Peyer's patch (tissue), 4 donors: Measurements from ENCODE around the gene DRGX. TPM values are rescaled to one million over a fixed set of nuclear protein-coding genes. Genes with fewer than 3 reads are reported as not detected.

Experiments
- DNase-seq, 3 donors: peaks; one replicate each; pipeline ENCODE4 v3.0.0-alpha.2; 2017 to 2019
- H3K27ac ChIP-seq, 4 donors: fragments of 200-600 bp; sonication (generic); one replicate each; pipeline ENCODE4 v1.5.1; 2016 to 2019
- H3K27me3 ChIP-seq, 2 donors: fragments of 200-600 bp; sonication (generic); one replicate each; pipeline ENCODE4 v1.5.1; 2019
- H3K36me3 ChIP-seq, 3 donors: fragments of 200-600 bp; sonication (generic); one replicate each; pipeline ENCODE4 v1.5.1; 2016 to 2019
- H3K4me1 ChIP-seq, 4 donors: fragments of 200-600 bp; sonication (generic); one replicate each; pipeline ENCODE4 v1.5.1; 2016 to 2019
- H3K4me3 ChIP-seq, 4 donors: fragments of 200-600 bp; sonication (generic); 1 replicate in 3 of 4; 2 replicates in 1 of 4; pipeline ENCODE4 v1.5.1; 2016 to 2019; ENCODE audit warnings: mild to moderate bottlenecking in 1 of 4
- H3K9me3 ChIP-seq, 4 donors: fragments of 200-600 bp; sonication (generic); one replicate each; pipeline ENCODE4 v1.5.1; 2016 to 2019; ENCODE audit warnings: mild to moderate bottlenecking in 1 of 4
- POLR2A ChIP-seq, 2 donors: fragments of 450-650 bp; IDR thresholded peaks; one replicate each; pipeline ENCODE4 v1.5.1; 2017; ENCODE audit warnings: antibody characterized with exemption in 2 of 2, mild to moderate bottlenecking in 2 of 2, moderate library complexity in 2 of 2
- total RNA-seq, 4 donors: library from RNA; depleted of rRNA; stranded (reverse); fragments of >200 nt; gene quantifications; one replicate each; pipeline ENCODE4 v1.1.0, GENCODE V29; 2016
- TF ChIP-seq, protein P1 (sequence below), 6 experiments: fragments of 450-650 bp in 4 of 6; fragments of 200-600 bp in 2 of 6; sonication (generic) in 1 of 6; IDR thresholded peaks; one replicate each; pipeline ENCODE4 v1.5.1; 2017 to 2019; ENCODE audit warnings: antibody characterized with exemption in 6 of 6, mild to moderate bottlenecking in 3 of 6, moderate library complexity in 1 of 6

The DRGX gene
- total RNA-seq, 4 donors from 2014 or later, result not detected

DNA sequence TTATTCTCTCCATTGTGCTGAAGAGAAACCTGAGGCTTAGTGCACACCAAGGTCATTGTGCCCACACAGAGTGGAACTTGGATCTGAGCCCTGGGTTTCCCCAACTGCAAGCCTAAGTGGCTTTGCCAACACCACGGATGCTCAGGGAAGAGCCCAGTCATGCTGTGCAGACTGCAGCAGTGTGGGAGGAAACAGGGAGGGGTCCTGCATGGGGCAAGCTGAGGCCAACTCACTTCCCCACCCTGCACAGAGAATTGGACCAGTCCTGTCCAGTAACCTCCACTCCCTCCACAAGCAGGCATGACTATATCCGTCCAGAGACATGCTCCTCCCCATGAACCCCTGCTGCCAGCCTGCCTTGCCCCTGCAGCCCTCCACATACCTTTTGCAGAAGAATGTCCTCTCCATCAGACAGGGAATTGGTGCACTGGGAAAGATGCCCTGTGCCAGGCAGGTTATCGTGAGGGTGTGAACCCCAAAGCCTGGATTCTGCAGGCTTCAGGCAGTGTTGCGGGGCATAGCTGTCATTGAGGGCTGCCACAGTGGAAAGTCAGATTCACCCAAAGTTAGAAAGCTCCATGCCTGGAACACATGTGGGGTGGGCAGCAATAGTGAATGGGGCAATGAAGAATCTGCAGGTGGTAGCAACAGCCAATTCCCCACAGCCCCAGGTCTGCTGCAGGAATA is 44.9 kb downstream of the DRGX start:
- Histone ChIP-seq H3K27me3 (no peaks in the 10 kb centered on the region), H3K9me3 (no peaks in the 10 kb centered on the region), H3K27ac (no peak overlapping the region), H3K36me3 (no peaks in the 10 kb centered on the region), H3K4me3 (no peak overlapping the region), H3K4me1 (no peaks in the 10 kb centered on the region)
- no peak for DNase-seq
- no peak for TF ChIP-seq POLR2A (IDR thresholded peaks at IDR 0.05)
- TF ChIP-seq, protein P1, sequence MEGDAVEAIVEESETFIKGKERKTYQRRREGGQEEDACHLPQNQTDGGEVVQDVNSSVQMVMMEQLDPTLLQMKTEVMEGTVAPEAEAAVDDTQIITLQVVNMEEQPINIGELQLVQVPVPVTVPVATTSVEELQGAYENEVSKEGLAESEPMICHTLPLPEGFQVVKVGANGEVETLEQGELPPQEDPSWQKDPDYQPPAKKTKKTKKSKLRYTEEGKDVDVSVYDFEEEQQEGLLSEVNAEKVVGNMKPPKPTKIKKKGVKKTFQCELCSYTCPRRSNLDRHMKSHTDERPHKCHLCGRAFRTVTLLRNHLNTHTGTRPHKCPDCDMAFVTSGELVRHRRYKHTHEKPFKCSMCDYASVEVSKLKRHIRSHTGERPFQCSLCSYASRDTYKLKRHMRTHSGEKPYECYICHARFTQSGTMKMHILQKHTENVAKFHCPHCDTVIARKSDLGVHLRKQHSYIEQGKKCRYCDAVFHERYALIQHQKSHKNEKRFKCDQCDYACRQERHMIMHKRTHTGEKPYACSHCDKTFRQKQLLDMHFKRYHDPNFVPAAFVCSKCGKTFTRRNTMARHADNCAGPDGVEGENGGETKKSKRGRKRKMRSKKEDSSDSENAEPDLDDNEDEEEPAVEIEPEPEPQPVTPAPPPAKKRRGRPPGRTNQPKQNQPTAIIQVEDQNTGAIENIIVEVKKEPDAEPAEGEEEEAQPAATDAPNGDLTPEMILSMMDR (IDR thresholded peaks at IDR 0.05), result no peak

DNA sequence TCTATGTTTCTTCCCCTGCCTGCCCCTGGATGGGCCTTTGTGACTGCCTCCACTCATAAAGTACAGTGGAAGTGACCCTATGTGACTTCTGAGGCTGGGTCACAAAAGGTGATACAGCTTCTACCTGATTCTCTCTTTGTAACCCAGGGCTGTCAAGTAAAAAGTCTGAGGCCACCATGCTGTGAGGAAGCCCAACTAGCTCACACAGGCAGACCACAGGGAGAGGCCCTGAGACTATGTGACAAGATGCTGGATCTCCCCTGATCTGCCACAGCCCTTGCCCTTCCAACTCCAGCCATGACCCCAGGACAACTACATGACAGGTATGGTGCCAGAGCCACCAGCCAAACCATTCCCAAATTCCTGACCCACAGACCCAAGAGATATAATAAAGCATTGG is 45.8 kb downstream of the DRGX start:
- no peaks in the 10 kb centered on the region for H3K27me3 ChIP-seq
- TF ChIP-seq, protein P1 (IDR thresholded peaks at IDR 0.05), result no peak
- no peak for TF ChIP-seq POLR2A (IDR thresholded peaks at IDR 0.05)
- H3K4me3 ChIP-seq, result no peak overlapping the region
- H3K36me3 ChIP-seq, result no peaks in the 10 kb centered on the region
- no peak overlapping the region for H3K27ac ChIP-seq
- H3K9me3 ChIP-seq, result no peaks in the 10 kb centered on the region
- DNase-seq, result no peak
- no peaks in the 10 kb centered on the region for H3K4me1 ChIP-seq

DNA sequence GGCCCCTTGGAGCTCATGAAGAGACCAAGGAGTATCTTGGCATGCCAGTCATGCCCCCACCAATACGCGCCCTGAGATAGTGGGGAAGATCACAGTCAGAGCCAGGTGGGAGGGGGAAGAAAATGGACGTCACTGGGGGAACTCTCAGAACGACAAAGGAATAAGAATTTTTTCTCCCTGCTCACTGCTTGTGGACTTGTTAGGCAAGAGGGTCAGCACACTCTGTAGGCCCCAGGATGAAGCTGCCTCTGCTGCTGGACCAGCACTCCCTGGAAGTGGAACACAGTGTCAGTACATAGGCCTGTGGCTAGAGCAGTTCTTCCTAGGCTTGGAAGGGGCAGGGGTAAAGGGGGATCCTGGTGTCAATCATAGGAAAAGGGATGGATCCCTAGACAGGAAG is 46.5 kb downstream of the DRGX start:
- H3K27me3 ChIP-seq, result no peaks in the 10 kb centered on the region
- TF ChIP-seq, protein P1 (IDR thresholded peaks at IDR 0.05), result no peak
- TF ChIP-seq POLR2A (IDR thresholded peaks at IDR 0.05), result no peak
- H3K4me1 ChIP-seq, result no peaks in the 10 kb centered on the region
- no peak for DNase-seq
- no peaks in the 10 kb centered on the region for H3K36me3 ChIP-seq
- H3K9me3 ChIP-seq, result no peaks in the 10 kb centered on the region
- H3K4me3 ChIP-seq, result no peak overlapping the region
- no peak overlapping the region for H3K27ac ChIP-seq

DNA sequence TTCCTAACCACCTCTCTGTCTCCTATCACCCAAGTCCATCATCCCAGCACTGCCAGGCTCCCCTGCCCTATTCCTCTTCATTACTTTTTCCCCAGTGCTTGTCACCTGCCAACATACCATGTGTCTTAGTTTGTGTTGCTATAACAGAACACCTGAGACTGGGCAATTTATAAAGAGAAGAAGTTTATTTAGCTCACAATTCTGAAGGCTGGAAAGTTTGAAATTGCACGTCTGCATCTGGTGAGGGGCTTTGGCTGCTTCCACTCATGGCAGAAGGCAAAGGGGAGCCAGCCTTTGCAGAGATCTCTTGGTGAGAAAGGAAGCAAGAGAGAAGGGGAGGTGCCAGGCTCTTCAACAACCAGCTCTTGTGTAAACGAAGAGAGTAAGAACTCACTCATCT is 47.3 kb downstream of the DRGX start:
- DNase-seq, result no peak
- Histone ChIP-seq H3K9me3 (no peaks in the 10 kb centered on the region), H3K27me3 (no peaks in the 10 kb centered on the region), H3K27ac (no peak overlapping the region), H3K36me3 (no peaks in the 10 kb centered on the region), H3K4me3 (no peak overlapping the region), H3K4me1 (no peaks in the 10 kb centered on the region)
- TF ChIP-seq POLR2A (IDR thresholded peaks at IDR 0.05), result no peak
- TF ChIP-seq, protein P1 (IDR thresholded peaks at IDR 0.05), result no peak

DNA sequence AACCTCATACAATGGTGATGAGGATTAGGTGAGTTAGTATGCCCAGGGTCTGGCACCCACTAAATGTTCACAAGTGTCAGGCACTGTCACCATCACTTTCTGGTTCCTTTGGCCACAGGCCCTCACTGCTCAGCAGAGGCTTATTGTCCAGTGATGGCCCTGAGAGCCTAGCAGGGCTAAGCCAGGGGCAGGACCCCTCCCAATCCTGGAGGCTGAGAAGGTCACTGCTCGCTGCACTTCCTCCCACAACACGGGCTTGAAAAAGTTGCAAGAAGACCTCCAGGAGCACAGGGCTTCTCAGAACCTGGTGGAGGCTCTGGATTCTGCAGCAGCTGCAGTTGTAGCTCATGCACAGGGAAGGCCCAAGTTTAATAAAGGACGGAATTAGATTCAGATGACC is 48.1 kb downstream of the DRGX start:
- Histone ChIP-seq H3K9me3 (no peaks in the 10 kb centered on the region), H3K4me3 (no peak overlapping the region), H3K27me3 (no peaks in the 10 kb centered on the region), H3K36me3 (no peaks in the 10 kb centered on the region), H3K4me1 (no peaks in the 10 kb centered on the region), H3K27ac (no peak overlapping the region)
- DNase-seq, result no peak
- TF ChIP-seq POLR2A (IDR thresholded peaks at IDR 0.05), result no peak
- TF ChIP-seq, protein P1 (IDR thresholded peaks at IDR 0.05), result no peak

DNA sequence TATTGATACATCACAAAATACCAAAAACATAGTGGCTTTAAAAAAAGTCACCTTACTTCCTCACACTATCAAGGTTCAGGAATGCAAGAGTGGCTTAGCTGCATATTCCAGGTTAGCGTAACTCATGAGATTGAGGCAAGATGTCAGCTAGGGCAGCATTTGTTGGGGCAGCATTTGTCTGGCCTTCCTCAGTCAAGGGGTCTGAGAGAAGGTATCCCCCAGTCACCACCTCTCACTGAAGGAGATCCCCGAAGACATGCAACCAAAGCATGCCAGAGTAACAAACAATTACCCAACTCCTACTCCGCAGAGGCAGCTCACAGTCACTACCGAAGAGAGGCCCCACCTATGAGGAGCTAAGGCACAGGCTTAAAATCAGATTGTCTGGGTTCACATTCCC is 48.5 kb downstream of the DRGX start:
- no peaks in the 10 kb centered on the region for H3K36me3 ChIP-seq
- H3K4me3 ChIP-seq, result no peak overlapping the region
- DNase-seq, result no peak
- H3K9me3 ChIP-seq, result no peaks in the 10 kb centered on the region
- no peaks in the 10 kb centered on the region for H3K4me1 ChIP-seq
- H3K27me3 ChIP-seq, result no peaks in the 10 kb centered on the region
- TF ChIP-seq POLR2A (IDR thresholded peaks at IDR 0.05), result no peak
- TF ChIP-seq, protein P1 (IDR thresholded peaks at IDR 0.05), result no peak
- H3K27ac ChIP-seq, result no peak overlapping the region
